Fibroblast of skin of abdomen (primary cell): ENCODE data around the gene FOXP4.

Experiments used
- DNase-seq: peaks from one replicate; pipeline ENCODE4 v3.0.0-alpha.2; 2013

FOXP4 gene

DNA sequence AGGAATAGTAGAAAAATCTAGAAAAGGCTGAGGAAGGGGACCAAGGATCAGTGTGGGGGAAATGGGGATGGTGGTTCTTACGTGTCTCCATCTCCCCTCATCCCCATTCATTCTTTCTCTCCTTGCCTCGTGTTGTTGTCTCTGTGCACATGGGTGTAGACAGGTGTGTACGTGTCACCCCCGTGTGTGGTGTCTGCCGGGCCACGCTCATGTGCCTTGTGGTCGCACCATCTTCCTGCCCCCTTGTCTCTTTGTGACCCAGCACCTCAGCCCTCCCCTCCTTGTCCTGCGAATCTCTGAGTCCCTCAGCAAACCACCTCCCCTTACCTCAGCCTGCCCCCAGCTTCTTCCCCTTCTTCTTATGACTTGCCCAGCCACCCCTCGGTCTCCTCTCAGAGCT lies 39.4 kb downstream of the FOXP4 start:
- DNase-seq, result no peak

DNA sequence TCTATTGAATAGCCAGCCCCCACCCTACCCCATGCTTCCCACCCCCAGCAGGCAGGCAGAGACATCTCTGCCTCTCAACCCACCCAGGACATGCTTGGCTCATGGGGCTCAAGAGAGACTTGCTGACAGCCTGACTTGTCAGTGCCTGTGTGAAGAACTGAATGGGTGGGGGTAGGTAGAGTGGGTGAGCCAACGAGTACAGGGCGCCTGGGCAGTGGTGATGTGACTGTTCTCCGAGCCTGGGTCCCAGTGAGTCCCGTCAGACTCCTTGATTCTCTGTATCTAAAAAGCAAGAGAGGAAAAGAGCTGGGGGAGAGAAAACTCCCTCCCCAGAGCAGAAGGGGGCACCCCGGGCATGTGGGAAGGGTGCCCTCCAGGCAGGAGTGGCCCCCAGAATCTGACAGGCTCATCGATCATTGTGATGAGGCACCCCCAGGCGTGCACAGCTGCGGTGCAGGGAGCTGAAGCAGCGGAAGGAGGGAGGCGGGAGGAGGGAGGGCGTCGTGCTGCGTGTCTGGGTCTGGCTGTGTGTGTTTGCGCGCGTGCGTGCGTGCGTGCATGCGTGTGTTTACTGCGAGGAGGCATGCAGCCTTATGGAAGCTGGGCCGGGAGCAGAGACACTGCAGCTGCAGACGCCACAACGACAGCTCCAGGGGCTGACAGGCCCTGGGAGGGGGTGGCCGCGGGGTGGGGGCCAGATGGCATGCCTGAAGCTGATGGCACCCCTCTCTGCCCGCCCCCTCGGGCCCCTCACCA lies 40.2 kb downstream of the FOXP4 start:
- DNase-seq, result peak; percentile 43

DNA sequence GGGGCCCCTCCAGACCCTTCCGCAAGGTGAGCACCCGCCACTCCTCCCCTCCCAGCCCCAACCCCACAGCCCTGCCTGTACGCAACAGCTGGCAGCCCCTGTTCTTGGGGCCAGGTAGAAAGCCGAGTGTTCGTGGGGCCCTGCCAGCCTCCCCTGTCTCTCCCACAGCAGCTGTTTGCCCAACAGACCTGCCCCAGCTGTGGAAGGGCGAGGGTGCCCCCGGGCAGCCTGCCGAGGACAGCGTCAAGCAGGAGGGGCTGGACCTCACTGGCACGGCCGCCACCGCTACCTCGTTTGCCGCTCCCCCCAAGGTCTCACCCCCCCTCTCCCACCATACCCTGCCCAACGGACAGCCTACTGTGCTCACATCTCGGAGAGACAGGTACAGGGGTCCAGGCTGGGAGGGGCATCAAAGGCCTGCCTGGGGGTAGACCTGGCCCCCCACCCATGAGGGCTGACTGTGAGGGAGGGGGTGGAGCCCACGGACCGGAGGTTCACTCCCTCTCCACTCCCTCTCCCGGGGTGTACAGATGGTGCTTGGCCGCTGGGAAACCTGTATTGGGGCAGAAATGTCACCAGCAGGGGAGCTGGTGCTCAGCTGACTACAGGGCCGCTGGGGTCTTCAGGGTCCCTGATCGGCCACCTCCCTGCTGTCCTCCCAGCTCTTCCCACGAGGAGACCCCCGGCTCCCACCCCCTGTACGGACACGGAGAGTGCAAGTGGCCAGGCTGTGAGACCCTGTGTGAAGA lies 41.1 kb downstream of the FOXP4 start:
- no peak for DNase-seq

DNA sequence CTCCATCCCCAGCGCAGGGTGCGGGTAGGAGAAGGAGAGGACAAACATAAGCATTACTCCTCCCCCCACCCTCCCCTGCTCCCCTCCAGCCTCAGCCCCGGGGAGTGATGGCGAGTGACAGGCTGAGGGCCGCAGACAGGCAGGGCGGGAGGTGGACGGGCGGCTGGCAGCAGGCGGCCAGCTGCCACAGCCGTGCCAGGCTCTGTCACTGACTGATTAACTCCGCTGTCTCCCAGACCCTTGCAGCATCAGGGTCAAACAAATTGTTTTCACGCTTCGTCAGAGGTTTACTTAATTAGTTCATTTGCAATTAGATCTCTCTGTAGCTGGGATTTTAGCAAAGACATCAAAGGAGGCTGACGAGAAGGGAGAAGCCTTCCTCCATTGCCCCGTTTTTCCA lies 41.9 kb downstream of the FOXP4 start:
- DNase-seq, result no peak

DNA sequence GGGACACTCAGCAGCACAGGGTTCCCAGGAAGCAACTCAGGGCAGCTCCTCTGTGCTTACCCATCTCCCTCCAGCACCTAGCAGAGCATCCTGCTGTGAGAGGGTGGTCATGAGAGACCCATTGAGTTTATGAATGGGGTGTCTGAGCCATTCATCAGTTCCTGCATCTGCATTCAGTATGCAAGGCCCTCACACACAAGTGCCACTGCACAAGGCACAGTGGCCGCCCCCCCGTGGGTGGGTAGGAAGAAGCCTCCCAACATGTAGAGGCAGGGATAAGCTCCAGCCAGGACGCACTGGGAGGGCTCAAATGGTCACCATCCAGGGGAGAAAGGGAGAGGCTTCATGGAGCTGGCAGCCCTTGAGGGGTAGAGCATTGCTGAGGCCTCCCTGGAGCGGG lies 43.0 kb downstream of the FOXP4 start:
- DNase-seq, result no peak

DNA sequence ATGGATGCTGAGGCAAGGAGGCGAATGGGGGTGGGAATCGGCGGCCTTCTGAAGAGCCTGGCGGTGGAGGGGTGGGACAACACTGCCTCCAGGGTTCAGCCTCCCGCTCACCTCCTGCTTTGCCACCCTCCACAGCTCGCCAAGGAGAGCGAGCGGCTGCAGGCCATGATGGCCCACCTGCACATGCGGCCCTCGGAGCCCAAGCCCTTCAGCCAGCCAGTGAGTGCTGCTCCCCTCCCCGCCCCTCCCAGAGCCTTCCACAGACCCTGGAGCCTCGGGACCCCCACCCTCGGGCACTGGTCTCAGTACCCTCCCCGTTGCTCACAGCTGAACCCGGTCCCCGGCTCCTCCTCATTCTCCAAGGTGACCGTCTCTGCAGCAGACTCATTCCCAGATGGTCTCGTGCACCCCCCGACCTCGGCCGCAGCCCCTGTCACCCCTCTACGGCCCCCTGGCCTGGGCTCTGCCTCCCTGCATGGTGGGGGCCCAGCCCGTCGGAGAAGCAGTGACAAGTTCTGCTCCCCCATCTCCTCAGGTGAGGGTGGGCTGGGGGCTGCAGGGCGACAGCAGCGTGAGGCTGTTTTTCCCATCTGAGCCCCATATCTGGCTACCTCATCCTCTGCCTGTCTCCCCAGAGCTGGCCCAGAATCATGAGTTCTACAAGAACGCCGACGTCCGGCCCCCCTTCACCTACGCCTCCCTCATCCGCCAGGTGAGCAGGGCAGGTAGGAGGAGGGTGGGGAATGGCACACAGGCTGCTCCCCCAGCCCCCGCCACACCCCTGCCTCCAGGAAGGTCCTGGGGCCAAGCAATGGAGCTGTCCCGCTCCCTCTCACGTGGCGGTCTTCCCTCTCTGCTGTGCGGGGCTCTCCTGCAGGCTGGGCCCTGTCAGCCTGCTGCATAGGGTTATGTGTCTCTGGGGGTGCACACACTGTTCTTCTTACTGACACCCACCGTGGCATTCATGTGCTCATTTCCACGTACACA lies 43.7 kb downstream of the FOXP4 start:
- no peak for DNase-seq

DNA sequence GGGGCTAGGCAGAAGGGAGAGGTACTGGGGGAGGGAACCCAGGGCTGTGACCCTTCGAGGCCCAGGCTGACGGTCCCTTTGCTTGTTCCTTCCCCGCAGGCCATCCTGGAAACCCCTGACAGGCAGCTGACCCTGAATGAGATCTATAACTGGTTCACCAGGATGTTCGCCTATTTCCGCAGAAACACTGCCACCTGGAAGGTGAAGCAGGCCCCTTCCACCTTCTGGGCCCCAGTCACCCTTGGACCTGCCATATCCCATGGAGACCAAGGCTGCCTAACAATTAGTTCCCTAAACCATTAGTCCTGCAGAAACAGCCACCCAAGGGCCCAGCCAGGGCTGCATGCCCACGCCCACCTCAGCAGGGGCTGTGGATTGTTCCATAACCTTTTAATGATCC lies 44.9 kb downstream of the FOXP4 start:
- no peak for DNase-seq

DNA sequence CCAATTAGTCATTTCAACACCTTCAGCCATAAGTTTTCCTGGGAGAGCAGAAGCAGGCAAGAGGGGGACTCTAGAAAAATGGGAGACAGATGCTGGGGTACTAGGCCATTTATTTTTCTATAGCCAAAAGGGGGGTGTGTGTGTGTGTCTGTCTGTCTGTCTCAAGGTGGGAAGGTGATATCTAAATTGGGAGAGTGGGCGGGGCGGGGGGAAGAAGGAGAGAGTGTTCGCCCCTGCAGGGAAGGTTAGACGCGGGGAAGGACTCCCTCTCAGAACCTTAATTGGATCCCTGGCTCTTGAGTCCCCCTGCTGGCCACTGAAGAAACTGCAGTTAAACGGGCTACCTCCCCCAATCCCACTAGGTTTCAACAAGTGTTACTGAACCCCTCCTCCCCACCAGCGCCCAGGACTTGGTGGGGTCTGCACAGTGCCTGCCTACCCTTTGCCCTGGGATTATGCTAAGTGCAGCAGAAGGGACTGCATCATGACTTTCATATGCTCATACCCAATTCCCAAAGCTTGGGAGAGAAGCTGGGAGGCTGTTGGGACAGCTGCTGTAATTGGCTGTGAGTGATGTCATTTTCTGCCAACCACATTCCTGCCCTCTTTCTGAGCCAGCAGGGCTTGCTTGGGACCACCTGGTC lies 45.8 kb downstream of the FOXP4 start:
- DNase-seq, result peak; percentile 57

DNA sequence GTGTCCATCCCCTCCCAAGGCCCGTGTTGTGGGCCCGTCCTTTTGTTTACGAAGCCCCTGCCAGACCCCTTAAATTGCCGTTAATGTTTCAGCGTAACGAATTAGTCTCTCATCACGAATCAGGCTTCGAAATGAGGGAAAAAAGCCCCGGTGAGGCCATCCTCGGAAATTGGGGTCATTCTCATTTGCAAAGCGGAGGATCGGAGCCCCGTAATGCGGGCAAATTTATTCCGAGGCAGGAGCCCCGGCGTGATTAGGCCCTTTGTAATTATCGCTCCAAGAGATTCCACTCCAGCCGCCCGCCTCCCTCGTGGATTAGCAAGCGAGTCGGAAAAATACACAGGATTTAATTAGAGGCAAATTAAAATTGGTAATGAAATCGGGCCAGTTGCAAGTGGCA lies 47.2 kb downstream of the FOXP4 start:
- no peak for DNase-seq

DNA sequence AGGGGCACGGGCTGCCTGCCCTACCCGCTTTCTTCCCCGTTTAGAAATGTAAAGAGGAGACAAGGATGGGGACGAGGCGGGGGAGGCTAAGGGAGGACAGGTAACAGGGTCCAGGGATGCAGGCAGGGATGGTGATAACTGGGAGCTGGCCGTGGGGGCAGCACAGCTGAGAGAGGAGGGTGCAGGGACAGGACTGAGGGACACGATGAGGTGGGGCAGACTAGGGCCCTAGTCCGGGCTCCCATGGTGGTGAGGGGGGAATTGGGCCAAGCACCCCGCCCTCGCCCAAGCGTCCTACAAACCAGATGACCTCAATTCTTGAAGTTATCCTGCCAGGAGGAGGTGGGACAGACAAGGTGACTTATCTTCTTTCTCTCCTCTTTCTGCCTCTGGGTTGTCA lies 47.7 kb downstream of the FOXP4 start:
- no peak for DNase-seq

DNA sequence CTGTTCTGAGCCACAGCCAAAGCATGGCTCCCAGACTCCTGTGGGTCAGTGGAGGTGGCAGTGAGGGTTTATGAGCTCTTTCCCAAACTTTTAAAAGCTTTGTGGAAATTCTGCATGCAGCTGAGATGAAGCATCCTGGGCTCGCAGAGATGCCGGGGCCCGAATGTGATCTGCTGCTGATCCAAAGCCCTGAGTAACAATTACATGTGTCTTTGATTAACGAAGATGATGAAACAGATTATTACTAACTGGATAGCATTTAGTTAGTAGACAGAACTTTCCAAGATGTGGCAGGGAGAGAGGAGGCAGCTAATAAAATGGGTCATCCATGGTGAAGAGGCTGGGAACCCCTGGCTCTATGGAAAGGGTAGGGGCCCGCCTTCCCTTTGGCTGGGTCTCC lies 48.1 kb downstream of the FOXP4 start:
- peak; percentile 89 for DNase-seq

DNA sequence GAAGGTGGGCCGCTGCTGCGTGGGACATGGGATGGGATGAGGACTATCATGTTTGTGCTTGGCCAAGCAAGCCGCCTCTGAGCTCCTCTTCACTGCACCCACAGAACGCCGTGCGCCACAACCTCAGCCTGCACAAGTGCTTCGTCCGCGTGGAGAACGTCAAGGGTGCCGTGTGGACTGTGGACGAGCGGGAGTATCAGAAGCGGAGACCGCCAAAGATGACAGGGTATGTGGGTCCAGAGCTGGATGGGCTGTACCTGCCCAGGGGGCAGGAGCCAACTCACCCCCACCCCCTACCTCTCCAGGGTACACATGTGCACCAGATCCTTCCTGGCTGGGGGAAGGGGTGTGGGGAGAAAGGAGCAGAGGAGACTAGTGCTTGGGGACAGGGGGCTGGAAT lies 48.6 kb downstream of the FOXP4 start:
- no peak for DNase-seq

DNA sequence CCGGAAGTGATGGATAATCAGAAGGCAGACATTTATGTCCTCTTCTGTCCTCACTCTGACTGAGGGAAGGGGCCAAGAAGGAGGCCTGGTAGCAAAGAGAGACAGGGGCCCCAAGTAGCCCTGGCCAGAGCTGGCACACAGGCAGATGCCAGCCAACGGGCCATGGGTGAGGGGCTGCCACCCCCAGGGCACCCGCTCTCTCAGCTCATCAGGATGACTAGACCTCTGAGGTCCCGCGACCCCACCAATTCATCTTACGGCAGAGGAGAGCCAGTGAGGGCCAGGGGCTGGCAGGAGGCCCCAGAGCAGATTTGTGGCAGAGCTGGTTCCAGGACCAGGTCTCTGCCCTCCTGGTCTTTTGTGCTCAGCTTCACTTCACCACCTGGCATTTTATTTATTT lies 49.0 kb downstream of the FOXP4 start:
- DNase-seq, result no peak

DNA sequence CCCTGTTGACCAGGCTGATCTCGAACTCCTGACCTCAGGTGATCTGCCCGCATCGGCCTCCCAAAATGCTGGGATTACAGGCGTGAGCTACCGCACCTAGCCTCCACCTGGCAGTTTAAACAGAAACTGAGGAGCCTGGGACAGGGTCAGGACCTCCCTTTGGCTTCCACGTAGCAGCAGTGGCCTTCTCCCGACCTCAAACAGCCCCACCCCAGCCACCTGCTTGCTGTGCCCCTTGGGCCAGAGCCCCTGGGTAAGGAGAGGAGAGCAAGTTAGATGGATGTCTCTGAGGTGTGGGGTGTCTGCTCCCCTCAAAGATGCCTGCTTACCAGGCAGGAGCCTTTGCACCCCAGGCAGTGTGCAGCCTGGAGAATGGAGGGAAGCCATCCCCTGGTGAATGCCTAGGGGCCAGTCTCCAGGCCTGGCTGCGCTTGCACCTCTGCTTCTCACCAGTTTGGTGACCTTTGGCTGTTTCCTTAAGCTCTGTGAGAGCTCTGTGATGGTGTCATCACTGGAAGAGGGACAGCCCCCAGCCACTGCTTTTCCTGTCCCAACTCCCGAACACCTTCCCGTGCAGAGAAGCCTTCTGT lies 50.0 kb downstream of the FOXP4 start:
- no peak for DNase-seq

DNA sequence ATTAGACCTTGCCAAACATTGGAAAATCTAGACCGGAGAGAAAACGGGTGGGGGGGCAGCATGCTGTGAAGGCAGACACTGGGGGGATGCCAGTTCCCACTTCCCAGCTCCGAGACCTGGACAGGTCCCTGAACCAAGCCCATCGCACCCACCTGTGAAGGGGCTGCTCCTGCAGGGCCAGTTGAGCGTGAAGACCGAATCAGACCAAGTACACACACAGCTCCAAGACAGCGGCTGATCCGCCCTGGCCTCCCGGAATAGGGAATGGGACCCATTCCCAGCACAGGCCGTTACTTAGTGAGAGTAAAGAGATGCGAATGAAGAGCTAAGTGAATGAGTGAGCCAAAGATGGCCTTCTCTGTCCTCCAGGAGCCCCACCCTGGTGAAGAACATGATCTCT lies 50.6 kb downstream of the FOXP4 start:
- DNase-seq, result no peak

DNA sequence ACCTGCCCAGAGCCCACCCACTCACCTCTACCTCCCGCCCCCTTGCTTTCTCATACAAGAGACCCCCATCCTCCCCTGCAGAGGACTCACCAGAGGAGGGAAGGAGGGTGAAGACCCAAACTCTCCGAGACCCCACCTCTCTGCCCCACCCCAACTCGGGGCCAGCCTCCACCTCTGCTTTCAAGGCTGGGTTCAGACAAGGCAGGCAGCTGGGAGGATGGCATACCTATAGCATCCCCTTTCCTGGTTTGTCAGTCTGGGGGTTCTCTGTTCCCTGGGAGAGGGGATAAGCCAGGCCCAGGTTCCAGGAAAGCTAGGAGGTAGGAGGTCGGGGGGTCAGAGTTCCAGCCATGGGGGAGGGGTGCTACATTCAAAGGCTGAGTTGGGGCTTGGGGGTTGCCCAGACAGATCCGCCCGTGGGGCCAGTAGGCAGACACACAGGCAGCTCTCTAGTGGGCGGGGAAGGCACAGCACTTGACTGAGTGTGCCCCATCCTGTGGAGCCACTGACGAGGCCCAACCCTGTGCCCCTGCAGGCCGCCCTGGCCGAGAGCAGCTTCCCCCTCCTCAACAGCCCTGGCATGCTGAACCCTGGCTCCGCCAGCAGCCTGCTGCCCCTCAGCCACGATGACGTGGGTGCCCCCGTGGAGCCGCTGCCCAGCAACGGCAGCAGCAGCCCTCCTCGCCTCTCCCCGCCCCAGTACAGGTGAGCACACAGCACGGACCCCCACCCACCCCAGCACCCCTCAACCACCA lies 51.2 kb downstream of the FOXP4 start:
- DNase-seq, result no peak

DNA sequence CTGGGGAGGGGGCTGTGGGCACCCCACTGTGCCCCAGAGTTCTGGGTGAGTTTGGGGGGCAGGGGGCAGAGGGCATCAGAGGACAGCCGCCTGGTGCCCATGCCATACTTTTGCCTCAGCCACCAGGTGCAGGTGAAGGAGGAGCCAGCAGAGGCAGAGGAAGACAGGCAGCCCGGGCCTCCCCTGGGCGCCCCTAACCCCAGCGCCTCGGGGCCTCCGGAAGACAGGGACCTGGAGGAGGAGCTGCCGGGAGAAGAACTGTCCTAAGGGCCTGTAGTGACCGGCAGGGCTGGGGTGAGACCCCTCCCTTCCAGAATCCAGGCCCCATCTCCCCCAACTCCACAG lies 52.5 kb downstream of the FOXP4 start:
- no peak for DNase-seq

DNA sequence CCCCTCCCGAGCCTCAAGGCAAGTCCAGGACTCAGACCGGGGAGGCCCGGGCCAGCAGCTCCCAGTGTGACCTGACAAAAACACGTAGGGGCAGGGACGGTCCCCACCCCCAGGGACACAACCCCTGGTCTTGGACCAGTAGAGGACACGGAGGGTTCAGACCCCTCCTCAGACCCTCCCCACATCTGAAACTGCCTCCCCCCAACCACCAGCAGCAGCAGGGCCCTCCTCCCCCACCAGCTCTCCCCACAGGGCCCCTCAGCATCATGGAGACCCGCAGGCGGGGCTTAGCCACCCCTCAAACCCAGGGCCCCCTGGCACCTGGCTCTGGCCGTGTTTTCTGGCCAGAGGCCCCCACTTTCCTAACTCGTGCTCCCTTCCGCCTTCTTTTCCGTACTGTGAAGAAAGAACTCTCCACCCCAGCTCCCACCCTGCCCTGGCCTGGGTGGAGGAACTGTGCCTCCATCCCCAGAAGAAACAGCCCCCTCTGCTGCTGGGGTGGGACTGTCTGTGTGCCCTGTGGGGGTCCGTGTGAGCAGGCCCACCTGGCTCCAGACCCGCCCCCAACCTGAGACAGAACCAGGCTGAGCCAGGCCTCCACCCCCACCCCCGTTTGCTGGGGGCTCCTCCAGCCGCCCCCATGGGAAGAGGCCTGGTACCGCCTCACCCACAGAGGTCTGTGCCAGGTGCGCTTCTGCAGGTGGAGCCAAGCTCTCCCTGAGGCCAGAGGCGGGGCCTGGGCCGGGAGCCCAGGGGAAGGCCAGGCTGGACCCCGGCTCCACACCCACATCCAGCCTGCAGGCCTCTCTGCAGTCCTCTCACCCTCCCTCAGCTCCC lies 53.1 kb downstream of the FOXP4 start:
- no peak for DNase-seq

DNA sequence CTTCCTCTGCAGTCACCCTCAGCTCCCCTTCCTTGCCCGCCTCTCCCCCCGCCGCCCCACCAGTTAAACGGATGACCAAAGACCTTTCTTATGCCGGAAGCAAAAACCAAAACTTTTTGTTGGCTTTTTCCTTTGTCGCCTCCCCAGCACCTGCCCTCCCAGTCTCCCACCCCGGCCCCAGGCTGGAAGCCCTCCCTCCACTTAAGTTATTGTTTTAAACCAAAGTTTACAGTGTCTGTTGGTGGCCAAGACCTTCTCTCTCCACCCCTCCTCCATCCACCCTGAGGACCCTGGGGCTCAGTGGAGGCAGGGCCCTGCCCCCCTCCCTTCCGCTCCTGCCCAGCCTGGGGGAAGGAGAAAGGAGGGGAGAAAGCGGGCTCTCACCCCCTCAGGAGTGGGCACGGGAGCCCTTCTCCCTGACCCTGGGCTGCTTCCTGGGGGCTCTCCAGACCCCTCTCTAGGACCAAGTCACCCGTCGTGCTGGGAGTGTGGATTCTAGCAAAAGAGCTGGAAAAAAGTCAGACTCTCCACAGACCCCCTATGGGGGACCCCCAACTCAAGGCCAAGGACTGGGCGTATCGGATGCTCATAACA lies 53.8 kb downstream of the FOXP4 start:
- no peak for DNase-seq
